ENCODE results near the gene SLC12A7.

Gene SLC12A7

GRCh38 chr5:1115123-1115815 is 3.4 kb upstream of the SLC12A7 start:
- DNase-seq (ENCODE audit: low read depth) = no peak

GRCh38 chr5:1113805-1114586 is 2.1 kb upstream of the SLC12A7 start:
- no peak for TF ChIP-seq CTCF (IDR thresholded peaks at IDR 0.05; ENCODE audit: low read length, missing control alignments)
- no peak for DNase-seq (ENCODE audit: low read depth)
- H3K4me3 ChIP-seq (replicated peaks; ENCODE audit: low read depth, low read length) = no peak overlapping the region

More at GRCh38 chr5:1115123-1115815, 3.4 kb upstream of the SLC12A7 start:
- no peak for TF ChIP-seq CTCF (IDR thresholded peaks at IDR 0.05; ENCODE audit: low read length, missing control alignments)
- no peak overlapping the region for H3K4me3 ChIP-seq (replicated peaks; ENCODE audit: low read depth, low read length)

GRCh38 chr5:1113332-1113690 is 1.4 kb upstream of the SLC12A7 start:
- H3K4me3 ChIP-seq (replicated peaks; ENCODE audit: low read depth, low read length) = no peak overlapping the region
- no peak for DNase-seq (ENCODE audit: low read depth)
- TF ChIP-seq CTCF (IDR thresholded peaks at IDR 0.05; ENCODE audit: low read length, missing control alignments) = no peak

GRCh38 chr5:1112596-1113331 is 901 bp upstream of the SLC12A7 start:
- no peak for DNase-seq (ENCODE audit: low read depth)
- TF ChIP-seq CTCF (IDR thresholded peaks at IDR 0.05; ENCODE audit: low read length, missing control alignments) = no peak
- H3K4me3 ChIP-seq (replicated peaks; ENCODE audit: low read depth, low read length) = no peak overlapping the region

- no peak for TF ChIP-seq CTCF (IDR thresholded peaks at IDR 0.05; ENCODE audit: low read length, missing control alignments)
- no peak for DNase-seq (ENCODE audit: low read depth)
- peak overlapping the region; percentile 69 for H3K4me3 ChIP-seq (replicated peaks; ENCODE audit: low read depth, low read length)
Measured at GRCh38 chr5:1111241-1111726, 579 bp downstream of the SLC12A7 start.

GRCh38 chr5:1110307-1111240 is 1.3 kb downstream of the SLC12A7 start:
- H3K4me3 ChIP-seq (replicated peaks; ENCODE audit: low read depth, low read length) = peak overlapping the region; percentile 69
- no peak for DNase-seq (ENCODE audit: low read depth)
- no peak for TF ChIP-seq CTCF (IDR thresholded peaks at IDR 0.05; ENCODE audit: low read length, missing control alignments)
